K562 (cell line): ENCODE results near the gene MBNL2. TPM values are rescaled to one million over a fixed set of nuclear protein-coding genes. Genes with fewer than 3 reads are reported as not detected.

ENCODE experiments used
- ATAC-seq: fragments of 200-7000 bp; cut with Tn5 transposase; 3 replicates; pipeline ENCODE4 v1.9.1; 2020; ENCODE audit warnings: moderate library complexity
- BruUV-seq: library from RNA; stranded (reverse); fragments of 400-500 nt; replicated peaks from 2 replicates; lab custom pipeline; 2021; lab: Mats Ljungman, UMichigan
- CTCF ChIA-PET: fragments of 300-600 bp; formaldehyde crosslinking; extraction: SDS; loops from one replicate; lab custom pipeline; 2021; ENCODE audit warnings: low intra/inter-chr PET ratio; lab: Yijun Ruan, JAX
- POLR2A ChIA-PET: fragments of 300-600, 350-650 bp; sonication (Branson Sonifier 250); formaldehyde crosslinking; extraction: SDS; loops from one replicate; lab custom pipeline; 2021; ENCODE audit warnings: antibody characterized with exemption, inconsistent platforms; lab: Yijun Ruan, JAX
- DNase-seq, 4 experiments: peaks; one replicate each; pipeline versions ENCODE4 v3.0.0 to v3.0.0-alpha.2; 2011 to 2018; ENCODE audit warnings: low spot score in 3 of 4, mixed read lengths in 3 of 4; ENCODE audit errors: extremely low read depth in 1 of 4
- FAIRE-seq: peaks from 2 replicates; lab custom pipeline; 2011; peaks lifted over from hg19 to GRCh38; lab: Jason Lieb, UNC
- H2AFZ ChIP-seq: 2 replicates; pipeline ENCODE4 v1.6.0; 2011; ENCODE audit warnings: low read depth, low read length, control low read depth, inconsistent platforms
- H3K27ac ChIP-seq: fragments of 200-600 bp; 3 replicates; pipeline ENCODE4 v1.8.0; 2011; ENCODE audit warnings: low read depth, mild to moderate bottlenecking, control low read depth, inconsistent platforms, low read length, moderate library complexity, mixed read lengths; ENCODE audit errors: extremely low read depth
- H3K27me3 ChIP-seq, 2 experiments: fragments of 300-600 bp in 1 of 2; 2 replicates in 1 of 2; 3 replicates in 1 of 2; pipeline versions ENCODE4 v1.6.0 to v1.8.0; 2011; ENCODE audit warnings: inconsistent platforms in 2 of 2, low read length in 2 of 2, mild to moderate bottlenecking in 1 of 2, mixed read lengths in 1 of 2, moderate library complexity in 1 of 2; ENCODE audit not compliant: control insufficient read depth in 2 of 2, insufficient read depth in 2 of 2
- H3K36me3 ChIP-seq: fragments of 300-600 bp; 3 replicates; pipeline ENCODE4 v1.8.0; 2011; ENCODE audit warnings: mild to moderate bottlenecking, low read length, inconsistent platforms; ENCODE audit not compliant: control insufficient read depth, insufficient read depth
- H3K4me1 ChIP-seq, 2 experiments: fragments of 200-600 bp in 1 of 2; replicated peaks in 1 of 2; 2 replicates in 1 of 2; 3 replicates in 1 of 2; pipeline versions ENCODE4 v1.5.1 to v1.8.0; 2011; ENCODE audit warnings: inconsistent platforms in 2 of 2, low read length in 2 of 2, mild to moderate bottlenecking in 1 of 2, mixed read lengths in 1 of 2, moderate library complexity in 1 of 2; ENCODE audit not compliant: control insufficient read depth in 2 of 2, insufficient read depth in 2 of 2
- H3K4me2 ChIP-seq: 2 replicates; pipeline ENCODE4 v1.6.1; 2011; ENCODE audit warnings: low read length, control low read depth, inconsistent platforms, mixed read lengths; ENCODE audit not compliant: insufficient read depth
- H3K4me3 ChIP-seq: fragments of 200-600 bp; sonication (generic), shearing (Covaris generic); 2 replicates; pipeline ENCODE4 v1.5.1; 2016; ENCODE audit warnings: control low read depth, inconsistent platforms
- H3K79me2 ChIP-seq: fragments of 200-600 bp; 3 replicates; pipeline ENCODE4 v1.8.0; 2011; ENCODE audit warnings: low read length, inconsistent platforms; ENCODE audit not compliant: control insufficient read depth, insufficient read depth
- H3K9ac ChIP-seq, 2 experiments: 2 replicates each; pipeline versions ENCODE4 v1.6.0 to v1.6.1; 2011; ENCODE audit warnings: low read depth in 2 of 2, low read length in 2 of 2, control low read depth in 1 of 2, inconsistent platforms in 1 of 2, mild to moderate bottlenecking in 1 of 2, mixed read lengths in 1 of 2; ENCODE audit not compliant: insufficient read depth in 1 of 2
- H3K9me1 ChIP-seq: one replicate; pipeline ENCODE4 v1.6.0; 2011; ENCODE audit warnings: inconsistent platforms, mild to moderate bottlenecking, low read length, moderate library complexity; ENCODE audit not compliant: control insufficient read depth, insufficient read depth
- H3K9me3 ChIP-seq: replicated peaks from 2 replicates; pipeline ENCODE4 v1.5.1; 2011; ENCODE audit warnings: low read depth, low read length, inconsistent platforms; ENCODE audit not compliant: control insufficient read depth, insufficient read depth
- H4K20me1 ChIP-seq: replicated peaks from 2 replicates; pipeline ENCODE4 v1.6.1; 2011; ENCODE audit warnings: low read length, inconsistent platforms, mixed read lengths; ENCODE audit not compliant: control insufficient read depth, insufficient read depth
- CBX2 ChIP-seq: fragments of 200-600 bp; sonication (generic); IDR thresholded peaks from one replicate; pipeline ENCODE4 v1.6.1; 2012; ENCODE audit warnings: mild to moderate bottlenecking, low read length, inconsistent platforms; ENCODE audit not compliant: insufficient read depth, poor library complexity, severe bottlenecking
- CHAMP1 ChIP-seq: fragments of 450-650 bp; IDR thresholded peaks from 2 replicates; pipeline ENCODE4 v1.6.1; 2016; ENCODE audit warnings: mild to moderate bottlenecking
- CREM ChIP-seq: IDR thresholded peaks from 2 replicates; pipeline ENCODE4 v1.6.1; 2014; ENCODE audit warnings: antibody characterized with exemption, low read depth
- KLF16 ChIP-seq: IDR thresholded peaks from 2 replicates; pipeline ENCODE4 v1.6.1; 2016; ENCODE audit warnings: antibody characterized with exemption
- MLLT1 ChIP-seq, 2 experiments: fragments of 450-650 bp; IDR thresholded peaks; 2 replicates each; pipeline ENCODE4 v1.6.1; 2016
- NFE2 ChIP-seq: IDR thresholded peaks from 2 replicates; pipeline ENCODE4 v1.6.1; 2014; ENCODE audit warnings: antibody characterized with exemption, low read depth
- NFIC ChIP-seq: fragments of 450-650 bp; IDR thresholded peaks from 2 replicates; pipeline ENCODE4 v1.6.1; 2017; ENCODE audit warnings: mild to moderate bottlenecking, inconsistent platforms
- NFIX ChIP-seq: fragments of 250-450 bp; sonication (Bioruptor Pico); IDR thresholded peaks from 2 replicates; pipeline ENCODE4 v1.4.0; 2020; ENCODE audit warnings: low read depth, mild to moderate bottlenecking, moderate library complexity
- NR2C1 ChIP-seq, 2 experiments: fragments of 450-650 bp; IDR thresholded peaks; 2 replicates each; pipeline ENCODE4 v1.6.1; 2017; ENCODE audit warnings: mild to moderate bottlenecking in 2 of 2, antibody characterized with exemption in 1 of 2, inconsistent platforms in 1 of 2, missing compliant biosample characterization in 1 of 2, missing genetic modification characterization in 1 of 2
- NR2C2 ChIP-seq, 2 experiments: fragments of 200-800 bp in 1 of 2; sonication (Bioruptor generic) in 1 of 2; sonication (generic) in 1 of 2; formaldehyde crosslinking in 1 of 2; IDR thresholded peaks; 2 replicates each; pipeline versions ENCODE4 v1.6.1 to v1.8.0; 2016 to 2022; ENCODE audit warnings: mild to moderate bottlenecking in 1 of 2, missing compliant biosample characterization in 1 of 2, missing genetic modification characterization in 1 of 2, missing genetic modification reagents in 1 of 2
- RCOR1 ChIP-seq, 2 experiments: IDR thresholded peaks; 2 replicates each; pipeline ENCODE4 v1.6.1; 2012; ENCODE audit warnings: low read depth in 2 of 2, low read length in 2 of 2, borderline replicate concordance in 1 of 2, improper control_type of control experiment in 1 of 2
- SIRT6 ChIP-seq: IDR thresholded peaks from one replicate; pipeline ENCODE4 v1.6.1; 2012; ENCODE audit warnings: low read depth, mild to moderate bottlenecking, control low read depth, inconsistent platforms, low read length, moderate library complexity
- SRSF1 ChIP-seq: fragments of 200-400 bp; formaldehyde crosslinking; IDR thresholded peaks from 2 replicates; pipeline ENCODE4 v1.6.1; 2017; ENCODE audit warnings: mild to moderate bottlenecking, low read depth, low read length, moderate library complexity
- ZBTB8A ChIP-seq: fragments of 450-650 bp; IDR thresholded peaks from 2 replicates; pipeline ENCODE4 v1.6.1; 2018; ENCODE audit warnings: mild to moderate bottlenecking, moderate library complexity; ENCODE audit not compliant: partially characterized antibody
- ZNF512 ChIP-seq: IDR thresholded peaks from 2 replicates; pipeline ENCODE4 v1.6.1; 2016; ENCODE audit warnings: missing genetic modification characterization, missing compliant biosample characterization
- ZNF696 ChIP-seq: fragments of 250-450 bp; sonication (Bioruptor Pico); conservative IDR thresholded peaks from 2 replicates; pipeline ENCODE4 v1.4.0; 2020; ENCODE audit warnings: mild to moderate bottlenecking, moderate library complexity
- ZNF699 ChIP-seq: fragments of 250-450 bp; sonication (Bioruptor Pico); IDR thresholded peaks from 2 replicates; pipeline ENCODE4 v1.8.0; 2021; ENCODE audit warnings: mild to moderate bottlenecking, moderate library complexity; ENCODE audit not compliant: insufficient replicate concordance
- WGBS: fragments of 100-300 bp; shearing (Covaris generic); methylation state at CpG from one replicate; pipeline ENCODE4 v1.1.6; 2016; ENCODE audit warnings: low coverage, mixed read lengths; ENCODE audit not compliant: insufficient coverage; ENCODE audit errors: missing lambda C conversion rate; 5-methylcytosine and 5-hydroxymethylcytosine counted together
- in situ Hi-C: fragments of 300-500 bp; cut with MboI; formaldehyde crosslinking; loops from 4 replicates; pipeline ENCODE4 v1.15.0; 2018; ENCODE audit warnings: inconsistent platforms, mixed read lengths
- intact Hi-C: fragments of 100-400 bp; cut with micrococcal nuclease; formaldehyde crosslinking; loops from 2 replicates; pipeline ENCODE4 v1.14.2; 2022
- polyA plus RNA-seq, 8 experiments: library from polyadenylated mRNA; depleted of rRNA in 4 of 8; stranded (reverse) in 5 of 8; unstranded in 3 of 8; fragments of >200 nt; fragmentation: Nextera tagmentation in 2 of 8; fragmentation: Illumina TruSeq in 1 of 8; extraction: Ambion mirVana in 2 of 8; extraction: Trizol in 1 of 8; gene quantifications; 2 replicates each; pipeline versions ENCODE4 v1.2.1 to v1.2.3, GENCODE V29; 2011 to 2014; ENCODE audit warnings: inconsistent platforms in 1 of 8, missing spikeins in 1 of 8
- total RNA-seq, 7 experiments: library from RNA; depleted of rRNA in 6 of 7; stranded (reverse); fragments of >200 nt in 6 of 7; fragmentation: Illumina TruSeq in 2 of 7; extraction: Trizol in 2 of 7; gene quantifications; 2 replicates each; pipeline versions ENCODE4 v1.2.1 to v1.2.3, GENCODE V29; 2011 to 2021; ENCODE audit warnings: low replicate concordance in 1 of 7

The MBNL2 gene
- total and polyA plus RNA-seq, 9 of the 15 experiments (the other 6 are each of a cell fraction or from before 2014, with no cell fraction given), result 7.0 to 24.8 (median 13.8) TPM

GRCh38 chr13:97191615-97192014, 30.5 kb upstream of the MBNL2 start:
- H3K36me3 ChIP-seq, result no peaks in the 10 kb centered on the region
- no peaks in the 10 kb centered on the region for H3K27me3 ChIP-seq
- no TSS peak for BruUV-seq
- intact Hi-C loops, result no loop called here
- DNase-seq (no peak), ATAC-seq (no peak), FAIRE-seq (no peak)
- H3K4me1 ChIP-seq, result peaks cover 4 to 48% of the 10 kb centered on the region in 2 experiments; a peak in 4 of 5 replicates
- H4K20me1 ChIP-seq, result no peaks in the 10 kb centered on the region
- H3K27ac ChIP-seq, result peak overlapping the region; percentile 43; the same call in 2 of the 3 replicates
- H3K9me3 ChIP-seq, result no peaks in the 10 kb centered on the region
- H3K9me1 ChIP-seq, result no peaks in the 10 kb centered on the region
- 0 out of 2 replicates have a peak overlapping the region, but pooled peaks have one; percentile 38 for H3K4me2 ChIP-seq
- in situ Hi-C loops, result no loop called here
- H3K9ac ChIP-seq, result no peak overlapping the region; a peak in 1 of 4 replicates
- POLR2A ChIA-PET, result interaction anchor here (0.8 to 1.5 kb wide), 5 partner anchors 30 to 111 kb away, joined by 3 to 5 read pairs (median 3); partner anchors contain the start of gene MBNL2
- WGBS, result 82% methylated on average over 2 of the region's 2 CpGs
- H3K79me2 ChIP-seq, result no peaks in the 10 kb centered on the region
- H2AFZ ChIP-seq, result peak overlapping the region; percentile 82
- no peak overlapping the region for H3K4me3 ChIP-seq
- CTCF ChIA-PET, result no interaction called here
- TF ChIP-seq CHAMP1 (no peak), SRSF1 (no peak), ZNF696 (CRISPR knock-in tag) (no peak), ZNF699 (CRISPR knock-in tag) (no peak), NR2C2 (CRISPR knock-in tag; IDR thresholded peaks at IDR 0.05) (no peak), NR2C2 (tag; IDR thresholded peaks at IDR 0.05) (0 out of 2 replicates have a peak, but pooled peaks have one; percentile 0), MLLT1 (IDR thresholded peaks at IDR 0.05) (no peak), NFIX (CRISPR knock-in tag) (peak; percentile 66), SIRT6 (no peak), RCOR1 (IDR thresholded peaks at IDR 0.05; ENCODE audit: borderline replicate concordance in 1 of 2, low read depth in 2 of 2, low read length in 2 of 2) (no peak), KLF16 (no peak), NFE2 (no peak), ZBTB8A (no peak), NR2C1 (IDR thresholded peaks at IDR 0.05) (no peak), NR2C1 (tag; IDR thresholded peaks at IDR 0.05) (0 out of 2 replicates have a peak, but pooled peaks have one; percentile 4), NFIC (peak; percentile 89), CBX2 (no peak), CREM (no peak), ZNF512 (tag) (no peak)
